ENCODE measurements around the gene REX1BD.

DNA sequence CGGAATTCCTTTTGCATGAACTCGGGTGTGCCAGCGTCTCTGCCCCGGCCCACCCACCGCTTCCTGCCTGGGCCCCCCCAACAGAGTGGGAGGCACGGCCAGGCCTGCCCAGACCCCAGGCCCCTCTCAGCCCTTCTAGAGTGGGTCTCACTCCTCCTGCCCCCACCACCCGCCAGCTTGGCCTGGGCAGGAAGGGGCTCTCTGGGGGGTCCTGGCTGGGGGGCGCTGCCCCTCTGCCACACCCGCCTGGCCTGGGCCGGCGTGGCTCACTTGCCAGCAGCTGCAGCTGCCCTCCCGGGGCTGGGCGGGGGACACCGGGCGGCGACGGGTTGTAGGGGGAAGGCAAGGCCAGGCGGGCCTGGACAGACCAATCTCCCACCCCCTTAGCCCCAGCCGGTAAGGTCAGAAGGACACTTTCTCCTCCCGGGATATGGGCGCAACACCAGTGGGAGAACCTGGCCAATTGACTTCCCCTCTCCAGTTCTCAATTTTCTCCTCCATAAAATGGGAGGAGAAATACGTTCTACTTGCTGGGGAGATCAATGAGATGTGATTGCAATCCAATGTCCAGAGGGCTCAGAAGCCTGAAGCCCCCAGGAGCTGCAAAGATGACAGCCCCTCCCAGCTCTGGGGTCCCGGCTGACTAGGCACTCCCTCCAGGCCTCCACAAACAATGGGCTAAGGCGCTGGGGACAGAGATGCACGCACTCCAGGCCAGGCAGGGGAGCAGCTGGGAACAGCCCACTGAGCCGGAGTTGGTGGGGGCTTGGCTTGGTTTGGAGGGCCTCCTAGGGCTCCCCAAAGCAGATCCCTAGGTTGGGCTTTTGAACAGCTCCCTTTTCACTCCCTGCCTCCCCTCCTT, 15.6 kb downstream of the REX1BD start:
- TF ChIP-seq EZH2phosphoT487 (IDR thresholded peaks at IDR 0.05; ENCODE audit: insufficient read depth, low read depth) = no peak
- TF ChIP-seq EZH2 (IDR thresholded peaks at IDR 0.05; ENCODE audit: insufficient read depth, poor library complexity, severe bottlenecking) = peak; percentile 53

All from GM23248 (cell line).